Uterus (tissue), 4 donors: ENCODE results near the gene PEX10. TPM values are rescaled to one million over a fixed set of nuclear protein-coding genes. Genes with fewer than 3 reads are reported as not detected.

Experiments used
- DNase-seq, 2 donors: peaks; one replicate each; pipeline ENCODE4 v3.0.0-alpha.2; 2019 to 2020
- H3K27ac ChIP-seq, 2 donors: fragments of 200-600 bp; sonication (generic); 1 replicate in 1 of 2; 2 replicates in 1 of 2; pipeline ENCODE4 v1.5.1; 2016 to 2018
- H3K27me3 ChIP-seq, 2 donors: fragments of 200-600 bp; sonication (generic); one replicate each; pipeline ENCODE4 v1.5.1; 2018 to 2019; ENCODE audit warnings: control low read depth in 1 of 2
- H3K36me3 ChIP-seq, 2 donors: fragments of 200-600 bp; sonication (generic); one replicate each; pipeline ENCODE4 v1.5.1; 2019; ENCODE audit warnings: control low read depth in 1 of 2
- H3K4me1 ChIP-seq, 2 donors: fragments of 200-600 bp; sonication (generic); one replicate each; pipeline ENCODE4 v1.5.1; 2018 to 2019; ENCODE audit warnings: control low read depth in 1 of 2
- H3K4me3 ChIP-seq, 2 donors: fragments of 200-600 bp; sonication (generic); 1 replicate in 1 of 2; 2 replicates in 1 of 2; pipeline ENCODE4 v1.5.1; 2018 to 2019; ENCODE audit warnings: mild to moderate bottlenecking in 1 of 2
- H3K9me3 ChIP-seq, 2 donors: fragments of 200-600 bp; sonication (generic); one replicate each; pipeline ENCODE4 v1.5.1; 2019; ENCODE audit warnings: control low read depth in 1 of 2
- POLR2A ChIP-seq, 2 donors: fragments of 450-650 bp; IDR thresholded peaks; one replicate each; pipeline ENCODE4 v1.6.1; 2016; ENCODE audit warnings: antibody characterized with exemption in 2 of 2, mild to moderate bottlenecking in 1 of 2, moderate library complexity in 1 of 2
- intact Hi-C: fragments of 100-400 bp; cut with DNase I; formaldehyde crosslinking; loops from one replicate; pipeline ENCODE4 v1.15.1; 2023; ENCODE audit warnings: low total_unique reads
- total RNA-seq, 4 donors: library from RNA; depleted of rRNA in 3 of 4; stranded (reverse); fragments of >200 nt in 3 of 4; gene quantifications; one replicate each; pipeline versions ENCODE4 v1.1.0 to v1.2.4, GENCODE V29; 2014 to 2023
- TF ChIP-seq, protein P1 (sequence below), 4 experiments: fragments of 200-600 bp in 2 of 4; fragments of 450-650 bp in 2 of 4; sonication (generic) in 2 of 4; IDR thresholded peaks; one replicate each; pipeline ENCODE4 v1.5.1; 2016 to 2019; ENCODE audit warnings: antibody characterized with exemption in 4 of 4, mild to moderate bottlenecking in 2 of 4, moderate library complexity in 1 of 4
- donor health status: DM: yes; HTN: yes; CAD: no.

The PEX10 gene
- total RNA-seq, 4 donors from 2014 or later: 0.77 to 23.6 (median 13.2) TPM

DNA sequence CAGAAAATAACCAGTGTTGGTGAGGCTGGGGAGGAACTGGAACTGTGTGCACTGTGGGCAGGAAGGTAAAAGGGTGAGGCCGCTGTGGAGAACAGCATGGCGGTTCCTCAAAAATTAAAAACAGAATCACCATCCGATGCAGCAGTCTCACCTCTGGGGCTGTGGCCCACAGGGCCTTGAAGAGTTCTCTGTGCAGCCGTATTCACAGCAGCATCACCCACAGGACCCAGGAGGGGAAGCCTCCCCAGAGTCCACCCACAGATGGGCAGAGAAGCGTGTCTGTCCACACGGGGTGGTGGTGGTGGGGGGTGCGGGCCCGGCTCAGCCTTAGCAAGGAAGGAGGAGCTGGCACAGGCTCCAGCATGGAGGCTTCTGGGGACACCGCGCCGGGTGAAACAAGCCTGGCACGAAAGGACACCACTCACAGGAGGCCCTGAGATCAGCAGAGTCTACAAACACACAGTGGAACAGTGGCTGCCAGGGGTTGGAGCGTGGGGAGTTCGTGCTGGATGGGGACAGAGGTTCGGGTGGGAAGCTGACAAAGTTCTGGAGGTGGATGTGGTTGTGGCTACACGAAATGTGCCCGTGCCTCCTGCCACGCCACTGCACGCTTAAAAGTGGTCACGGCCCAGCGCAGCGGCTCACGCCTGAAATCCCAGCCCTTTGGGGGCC lies 32.5 kb downstream of the PEX10 start:
- H3K27me3 ChIP-seq: no peaks in the 10 kb centered on the region
- TF ChIP-seq, protein P1, sequence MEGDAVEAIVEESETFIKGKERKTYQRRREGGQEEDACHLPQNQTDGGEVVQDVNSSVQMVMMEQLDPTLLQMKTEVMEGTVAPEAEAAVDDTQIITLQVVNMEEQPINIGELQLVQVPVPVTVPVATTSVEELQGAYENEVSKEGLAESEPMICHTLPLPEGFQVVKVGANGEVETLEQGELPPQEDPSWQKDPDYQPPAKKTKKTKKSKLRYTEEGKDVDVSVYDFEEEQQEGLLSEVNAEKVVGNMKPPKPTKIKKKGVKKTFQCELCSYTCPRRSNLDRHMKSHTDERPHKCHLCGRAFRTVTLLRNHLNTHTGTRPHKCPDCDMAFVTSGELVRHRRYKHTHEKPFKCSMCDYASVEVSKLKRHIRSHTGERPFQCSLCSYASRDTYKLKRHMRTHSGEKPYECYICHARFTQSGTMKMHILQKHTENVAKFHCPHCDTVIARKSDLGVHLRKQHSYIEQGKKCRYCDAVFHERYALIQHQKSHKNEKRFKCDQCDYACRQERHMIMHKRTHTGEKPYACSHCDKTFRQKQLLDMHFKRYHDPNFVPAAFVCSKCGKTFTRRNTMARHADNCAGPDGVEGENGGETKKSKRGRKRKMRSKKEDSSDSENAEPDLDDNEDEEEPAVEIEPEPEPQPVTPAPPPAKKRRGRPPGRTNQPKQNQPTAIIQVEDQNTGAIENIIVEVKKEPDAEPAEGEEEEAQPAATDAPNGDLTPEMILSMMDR (IDR thresholded peaks at IDR 0.05): no peak
- TF ChIP-seq POLR2A (IDR thresholded peaks at IDR 0.05): no peak
- no peaks in the 10 kb centered on the region for H3K9me3 ChIP-seq
- no peak overlapping the region for H3K4me3 ChIP-seq
- H3K4me1 ChIP-seq: peaks cover 4 to 9% of the 10 kb centered on the region in 2 donors
- no peaks in the 10 kb centered on the region for H3K36me3 ChIP-seq
- intact Hi-C loops: loop anchor here (2.0 to 10.0 kb wide), 2 partner anchors 65 to 185 kb away; partner anchors contain the start of gene FAAP20
- no peak for DNase-seq
- no peak overlapping the region for H3K27ac ChIP-seq

- Histone ChIP-seq H3K4me3 (no peak overlapping the region), H3K27me3 (no peaks in the 10 kb centered on the region), H3K9me3 (no peaks in the 10 kb centered on the region), H3K27ac (no peak overlapping the region), H3K4me1 (peaks cover 4 to 9% of the 10 kb centered on the region in 2 donors), H3K36me3 (no peaks in the 10 kb centered on the region)
- intact Hi-C loops: no loop called here
- DNase-seq: no peak
- no peak for TF ChIP-seq POLR2A (IDR thresholded peaks at IDR 0.05)
- TF ChIP-seq, protein P1 (IDR thresholded peaks at IDR 0.05): no peak
Observed at GRCh38 chr1:2378956-2379732, 33.2 kb downstream of the PEX10 start.

DNA sequence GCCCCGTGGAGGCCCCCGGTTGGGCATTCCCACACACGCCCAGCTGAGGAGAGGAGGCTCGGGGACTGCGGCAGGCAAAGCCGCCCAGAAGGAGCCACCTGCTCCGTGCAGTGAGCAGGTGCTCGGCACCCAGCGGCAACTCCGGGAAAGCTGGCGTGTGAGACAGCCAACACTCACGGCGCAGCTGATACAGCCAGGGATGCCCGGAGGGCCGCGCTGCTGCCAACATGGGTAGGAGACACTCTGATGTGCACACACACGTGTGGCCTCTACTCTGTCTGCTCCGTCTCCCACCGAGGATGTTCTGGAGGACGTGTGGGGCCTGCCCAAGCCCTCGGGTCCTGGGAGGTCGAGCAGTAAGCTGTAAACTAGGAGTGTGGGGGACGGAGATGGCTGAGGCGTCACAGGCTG lies 33.9 kb downstream of the PEX10 start:
- no peak for TF ChIP-seq POLR2A (IDR thresholded peaks at IDR 0.05)
- TF ChIP-seq, protein P1 (IDR thresholded peaks at IDR 0.05): no peak
- no peak for DNase-seq
- Histone ChIP-seq H3K9me3 (no peaks in the 10 kb centered on the region), H3K27ac (no peak overlapping the region), H3K36me3 (no peaks in the 10 kb centered on the region), H3K27me3 (no peaks in the 10 kb centered on the region), H3K4me1 (peaks cover 4 to 9% of the 10 kb centered on the region in 2 donors), H3K4me3 (no peak overlapping the region)
- intact Hi-C loops: no loop called here

- intact Hi-C loops: no loop called here
Observed at GRCh38 chr1:2377751-2378440, 34.5 kb downstream of the PEX10 start.

More at GRCh38 chr1:2377751-2378440, 34.5 kb downstream of the PEX10 start:
- TF ChIP-seq, protein P1 (IDR thresholded peaks at IDR 0.05): no peak
- TF ChIP-seq POLR2A (IDR thresholded peaks at IDR 0.05): no peak
- no peaks in the 10 kb centered on the region for H3K9me3 ChIP-seq
- H3K27me3 ChIP-seq: no peaks in the 10 kb centered on the region
- H3K27ac ChIP-seq: no peak overlapping the region
- no peak overlapping the region for H3K4me3 ChIP-seq
- H3K4me1 ChIP-seq: peaks cover 4 to 9% of the 10 kb centered on the region in 2 donors
- H3K36me3 ChIP-seq: no peaks in the 10 kb centered on the region
- DNase-seq: no peak
